NK-92 (cell line): ENCODE results near the gene COX6A2.

Experiments used
- DNase-seq: peaks from one replicate; lab custom pipeline; 2025; ENCODE audit not compliant: unreplicated experiment; lab: John Stamatoyannopoulos, UW

Gene COX6A2

GRCh38 chr16:31410082-31410481, 18.1 kb downstream of the COX6A2 start:
- DNase-seq = no peak

- no peak for DNase-seq
Observed at GRCh38 chr16:31409433-31409832, 18.7 kb downstream of the COX6A2 start.

GRCh38 chr16:31407406-31407805, 20.8 kb downstream of the COX6A2 start:
- no peak for DNase-seq

GRCh38 chr16:31404353-31405064, 23.7 kb downstream of the COX6A2 start:
- DNase-seq = no peak

- DNase-seq = no peak
Observed at GRCh38 chr16:31403590-31404352, 24.4 kb downstream of the COX6A2 start.

GRCh38 chr16:31402687-31403086, 25.5 kb downstream of the COX6A2 start:
- DNase-seq = no peak

GRCh38 chr16:31401436-31401835, 26.7 kb downstream of the COX6A2 start:
- DNase-seq = no peak

- DNase-seq = no peak
Observed at GRCh38 chr16:31400191-31400590, 28.0 kb downstream of the COX6A2 start.

GRCh38 chr16:31397701-31398100, 30.5 kb downstream of the COX6A2 start:
- DNase-seq = no peak

GRCh38 chr16:31397096-31397660, 31.0 kb downstream of the COX6A2 start:
- DNase-seq = no peak

- no peak for DNase-seq
Observed at GRCh38 chr16:31395647-31396046, 32.5 kb downstream of the COX6A2 start.

GRCh38 chr16:31393056-31393455, 35.1 kb downstream of the COX6A2 start, which contains the start of gene ITGAD:
Gene ITGAD (plus strand): TSS chr16:31393335. CDS start chr16:31393361, 26 bp downstream.
- no peak for DNase-seq

- no peak for DNase-seq
Observed at GRCh38 chr16:31390504-31391041, 37.6 kb downstream of the COX6A2 start.

- DNase-seq = no peak
Observed at GRCh38 chr16:31388535-31388934, 39.6 kb downstream of the COX6A2 start.

- DNase-seq = no peak
Observed at GRCh38 chr16:31386157-31386984, 41.8 kb downstream of the COX6A2 start.

- no peak for DNase-seq
Observed at GRCh38 chr16:31385680-31386079, 42.5 kb downstream of the COX6A2 start.

- DNase-seq = no peak
Observed at GRCh38 chr16:31382485-31383161, 45.5 kb downstream of the COX6A2 start.

GRCh38 chr16:31380201-31380600, 48.0 kb downstream of the COX6A2 start:
- no peak for DNase-seq
